GM12878 (cell line): ENCODE measurements around the gene PSMD1. TPM values are rescaled to one million over a fixed set of nuclear protein-coding genes. Genes with fewer than 3 reads are reported as not detected.

Experiments used
- ATAC-seq: fragments of 200-7000 bp; cut with Tn5 transposase; 3 replicates; pipeline ENCODE4 v1.9.1; 2020; ENCODE audit warnings: mild to moderate bottlenecking, moderate library complexity
- BruUV-seq: library from RNA; stranded (reverse); fragments of 400-500 nt; replicated peaks from 2 replicates; lab custom pipeline; 2021; lab: Mats Ljungman, UMichigan
- CTCF ChIA-PET: fragments of 300-600 bp; sonication (Branson Sonifier 250); formaldehyde crosslinking; extraction: SDS; loops from one replicate; lab custom pipeline; 2021; ENCODE audit warnings: inconsistent platforms; lab: Yijun Ruan, JAX
- POLR2A ChIA-PET: fragments of 350-600 bp; formaldehyde crosslinking; extraction: SDS; loops from one replicate; lab custom pipeline; 2021; ENCODE audit warnings: inconsistent platforms; lab: Charles Lee
- RAD21 ChIA-PET: fragments of 300-600 bp; sonication (Branson Sonifier 250); formaldehyde crosslinking; loops from one replicate; lab custom pipeline; 2023; ENCODE audit warnings: antibody characterized with exemption; ENCODE audit not compliant: unreplicated experiment; lab: Charles Lee
- SMC1A ChIA-PET: fragments of 300-600 bp; sonication (Branson Sonifier 250); formaldehyde crosslinking; loops from one replicate; lab custom pipeline; 2023; ENCODE audit not compliant: unreplicated experiment, uncharacterized antibody; lab: Charles Lee
- DNase-seq: peaks from one replicate; pipeline ENCODE4 v3.0.0-alpha.2; 2011; ENCODE audit warnings: low read depth, low spot score
- FAIRE-seq: peaks from 3 replicates; lab custom pipeline; 2011; peaks lifted over from hg19 to GRCh38; lab: Jason Lieb, UNC
- H2AFZ ChIP-seq: 2 replicates; pipeline ENCODE4 v1.6.0; 2011; ENCODE audit warnings: low read depth, low read length, control low read depth; ENCODE audit not compliant: control insufficient read depth
- H3K27ac ChIP-seq: 2 replicates; pipeline ENCODE4 v1.5.1; 2011; ENCODE audit warnings: control low read depth; ENCODE audit not compliant: control insufficient read depth, insufficient read depth
- H3K27me3 ChIP-seq, 2 experiments: replicated peaks in 1 of 2; 2 replicates each; pipeline versions ENCODE4 v1.6.0 to v1.6.1; 2011; ENCODE audit warnings: low read length in 1 of 2; ENCODE audit not compliant: control insufficient read depth in 2 of 2, insufficient read depth in 2 of 2
- H3K36me3 ChIP-seq, 2 experiments: 2 replicates each; pipeline ENCODE4 v1.5.1; 2011; ENCODE audit warnings: low read length in 1 of 2; ENCODE audit not compliant: control insufficient read depth in 2 of 2, insufficient read depth in 2 of 2
- H3K4me1 ChIP-seq: 2 replicates; pipeline ENCODE4 v1.6.1; 2011; ENCODE audit warnings: mild to moderate bottlenecking, low read length, moderate library complexity, mixed read lengths; ENCODE audit not compliant: control insufficient read depth, insufficient read depth
- H3K4me2 ChIP-seq: 2 replicates; pipeline ENCODE4 v1.6.0; 2011; ENCODE audit warnings: control low read depth; ENCODE audit not compliant: control insufficient read depth, insufficient read depth
- H3K4me3 ChIP-seq: fragments of 200-600 bp; sonication (generic); 2 replicates; pipeline ENCODE4 v1.5.1; 2016
- H3K79me2 ChIP-seq: 2 replicates; pipeline ENCODE4 v1.6.0; 2011; ENCODE audit warnings: low read length; ENCODE audit not compliant: control insufficient read depth, insufficient read depth
- H3K9ac ChIP-seq: 2 replicates; pipeline ENCODE4 v1.8.0; 2011; ENCODE audit warnings: low read length, control low read depth, mixed read lengths; ENCODE audit not compliant: control insufficient read depth, insufficient read depth
- H3K9me3 ChIP-seq: replicated peaks from 3 replicates; pipeline ENCODE4 v1.5.1; 2011; ENCODE audit warnings: mild to moderate bottlenecking, low read length; ENCODE audit not compliant: control insufficient read depth, insufficient read depth
- H4K20me1 ChIP-seq: 2 replicates; pipeline ENCODE4 v1.6.0; 2011; ENCODE audit not compliant: control insufficient read depth, insufficient read depth
- BRCA1 ChIP-seq: IDR thresholded peaks from 2 replicates; pipeline ENCODE4 v1.6.1; 2011; ENCODE audit warnings: low read depth, low read length, improper control_type of control experiment
- CBFB ChIP-seq: IDR thresholded peaks from 2 replicates; pipeline ENCODE4 v1.6.1; 2016; ENCODE audit warnings: antibody characterized with exemption, low read depth
- CREM ChIP-seq: IDR thresholded peaks from 2 replicates; pipeline ENCODE4 v1.6.1; 2014; ENCODE audit warnings: antibody characterized with exemption, low read depth
- FOXK2 ChIP-seq: fragments of 450-650 bp; IDR thresholded peaks from 2 replicates; pipeline ENCODE4 v1.6.1; 2017; ENCODE audit warnings: mild to moderate bottlenecking, moderate library complexity
- HDAC2 ChIP-seq: fragments of 200-600 bp; sonication (generic); IDR thresholded peaks from 2 replicates; pipeline ENCODE4 v1.6.1; 2017
- HDGF ChIP-seq: fragments of 450-650 bp; IDR thresholded peaks from 2 replicates; pipeline ENCODE4 v1.6.1; 2016; ENCODE audit warnings: antibody characterized with exemption
- KLF5 ChIP-seq: fragments of 450-650 bp; IDR thresholded peaks from 2 replicates; pipeline ENCODE4 v1.6.1; 2014; ENCODE audit warnings: mild to moderate bottlenecking; ENCODE audit not compliant: partially characterized antibody
- MTA3 ChIP-seq: IDR thresholded peaks from 2 replicates; pipeline ENCODE4 v1.6.1; 2012; ENCODE audit warnings: low read length, inconsistent platforms, borderline replicate concordance
- SUPT20H ChIP-seq: IDR thresholded peaks from 2 replicates; pipeline ENCODE4 v1.6.1; 2011; ENCODE audit warnings: low read depth, mild to moderate bottlenecking, low read length, moderate library complexity, borderline replicate concordance; ENCODE audit not compliant: control insufficient read depth
- TBL1XR1 ChIP-seq: IDR thresholded peaks from 2 replicates; pipeline ENCODE4 v1.6.1; 2012; ENCODE audit warnings: low read depth, low read length, improper control_type of control experiment
- ZNF207 ChIP-seq: fragments of 450-650 bp; IDR thresholded peaks from 2 replicates; pipeline ENCODE4 v1.6.1; 2014; ENCODE audit warnings: antibody characterized with exemption, mild to moderate bottlenecking, borderline replicate concordance
- WGBS: methylation state at CpG from one replicate; pipeline ENCODE4 v1.1.6; 2016; ENCODE audit warnings: low lambda C conversion rate; ENCODE audit not compliant: insufficient replicate concordance, insufficient coverage; ENCODE audit errors: missing lambda C conversion rate; 5-methylcytosine and 5-hydroxymethylcytosine counted together
- in situ Hi-C: fragments of 300-500 bp; cut with MboI; formaldehyde crosslinking; loops from 9 replicates; pipeline ENCODE4 v1.14.3; 2018; ENCODE audit warnings: mixed read lengths
- intact Hi-C: fragments of 100-400 bp; cut with micrococcal nuclease; formaldehyde crosslinking; loops from one replicate; pipeline ENCODE4 v1.14.2; 2022; ENCODE audit not compliant: unreplicated experiment
- polyA plus RNA-seq, 11 experiments: library from polyadenylated mRNA; depleted of rRNA in 4 of 11; unstranded in 6 of 11; stranded (reverse) in 5 of 11; fragments of >200 nt; fragmentation: Nextera tagmentation in 4 of 11; fragmentation: Illumina TruSeq in 1 of 11; extraction: Ambion mirVana in 4 of 11; extraction: Trizol in 1 of 11; gene quantifications; 1 replicate in 1 of 11; 2 replicates in 10 of 11; pipeline versions ENCODE4 v1.2.1 to v1.2.3, GENCODE V29; 2011 to 2016; ENCODE audit warnings: inconsistent platforms in 2 of 11, missing spikeins in 2 of 11, low read depth in 1 of 11
- total RNA-seq, 4 experiments: library from RNA; depleted of rRNA in 3 of 4; stranded (reverse); fragments of >200 nt in 3 of 4; fragmentation: Illumina TruSeq in 1 of 4; extraction: Trizol in 1 of 4; gene quantifications; 2 replicates each; pipeline versions ENCODE4 v1.2.1 to v1.2.3, GENCODE V29; 2013 to 2021
- TF ChIP-seq, protein P1 (sequence below): fragments of 450-650 bp; IDR thresholded peaks from 2 replicates; pipeline ENCODE4 v1.6.1; 2014; ENCODE audit warnings: mild to moderate bottlenecking

Gene PSMD1
- total and polyA plus RNA-seq, 10 of the 15 experiments (the other 5 are each of a cell fraction or from before 2014, with no cell fraction given): 87.4 to 220 (median 139) TPM

DNA sequence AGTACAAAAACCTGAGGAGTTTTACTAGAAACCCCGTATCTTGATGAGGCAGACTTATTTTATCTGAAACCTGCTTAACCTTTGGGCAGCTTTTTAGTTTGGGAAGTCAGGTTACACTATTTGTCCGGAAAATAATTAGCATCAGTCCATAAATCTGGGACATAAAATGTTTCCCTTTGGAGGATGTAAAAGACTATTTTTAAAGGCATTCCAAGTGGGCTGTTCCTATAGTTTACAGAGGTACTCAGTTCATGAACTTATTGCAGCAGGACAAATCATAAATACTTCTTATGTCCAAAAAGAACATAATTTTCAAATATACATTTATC lies 61.9 kb downstream of the PSMD1 start:
- FAIRE-seq (no peak), DNase-seq (no peak), ATAC-seq (no peak)
- peaks cover 0 to 2% of the 10 kb centered on the region in 2 experiments; a peak in 1 of 4 replicates for H3K36me3 ChIP-seq
- WGBS: 100% methylated on average over 2 of the region's 2 CpGs
- no peak overlapping the region for H3K4me2 ChIP-seq
- peaks cover 17% of the 10 kb centered on the region for H3K4me1 ChIP-seq
- SMC1A ChIA-PET: interaction anchor here (1.0 to 1.7 kb wide), 3 partner anchors 11 to 111 kb away, joined by 3 to 7 read pairs (median 4); no protein-coding TSS in a partner anchor
- H3K9me3 ChIP-seq: no peaks in the 10 kb centered on the region
- RAD21 ChIA-PET: no interaction called here
- H4K20me1 ChIP-seq: no peaks in the 10 kb centered on the region
- BruUV-seq: no TSS peak
- in situ Hi-C loops (no loop called here), intact Hi-C loops (no loop called here)
- no peaks in the 10 kb centered on the region; the same call in 1 of the 2 replicates for H3K79me2 ChIP-seq
- H3K27me3 ChIP-seq: no peaks in the 10 kb centered on the region
- H3K4me3 ChIP-seq: no peak overlapping the region
- H3K9ac ChIP-seq: no peak overlapping the region
- no peak overlapping the region for H3K27ac ChIP-seq
- POLR2A ChIA-PET: no interaction called here
- TF ChIP-seq ZNF207 (no peak), MTA3 (no peak), SUPT20H (no peak), CREM (no peak), BRCA1 (no peak), KLF5 (no peak), HDAC2 (no peak), HDGF (no peak), CBFB (no peak), FOXK2 (no peak), TBL1XR1 (no peak)
- TF ChIP-seq, protein P1, sequence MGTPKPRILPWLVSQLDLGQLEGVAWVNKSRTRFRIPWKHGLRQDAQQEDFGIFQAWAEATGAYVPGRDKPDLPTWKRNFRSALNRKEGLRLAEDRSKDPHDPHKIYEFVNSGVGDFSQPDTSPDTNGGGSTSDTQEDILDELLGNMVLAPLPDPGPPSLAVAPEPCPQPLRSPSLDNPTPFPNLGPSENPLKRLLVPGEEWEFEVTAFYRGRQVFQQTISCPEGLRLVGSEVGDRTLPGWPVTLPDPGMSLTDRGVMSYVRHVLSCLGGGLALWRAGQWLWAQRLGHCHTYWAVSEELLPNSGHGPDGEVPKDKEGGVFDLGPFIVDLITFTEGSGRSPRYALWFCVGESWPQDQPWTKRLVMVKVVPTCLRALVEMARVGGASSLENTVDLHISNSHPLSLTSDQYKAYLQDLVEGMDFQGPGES: no peak
- no peak overlapping the region for H2AFZ ChIP-seq
- CTCF ChIA-PET: interaction anchor here (0.7 to 1.0 kb wide), 2 partner anchors 11 to 15 kb away, joined by 3 read pairs; no protein-coding TSS in a partner anchor
